Fibroblast of lung (primary cell): ENCODE measurements around the gene METRNL. TPM values are rescaled to one million over a fixed set of nuclear protein-coding genes. Genes with fewer than 3 reads are reported as not detected.

Experiments used
- DNase-seq, 2 donors: peaks; one replicate each; pipeline versions ENCODE4 v3.0.0 to v3.0.0-alpha.2; 2010; ENCODE audit warnings: low read depth in 2 of 2
- H2AFZ ChIP-seq: 2 replicates; pipeline ENCODE4 v1.5.1; 2012; ENCODE audit warnings: low read length, control low read depth, inconsistent platforms
- H3K27ac ChIP-seq: 2 replicates; pipeline ENCODE4 v1.5.1; 2011; ENCODE audit warnings: low read length, control low read depth; ENCODE audit not compliant: insufficient read depth
- H3K27me3 ChIP-seq: 2 replicates; pipeline ENCODE4 v1.5.1; 2011; ENCODE audit warnings: mild to moderate bottlenecking, low read length; ENCODE audit not compliant: control insufficient read depth, insufficient read depth
- H3K36me3 ChIP-seq: 2 replicates; pipeline ENCODE4 v1.5.1; 2011; ENCODE audit warnings: low read length; ENCODE audit not compliant: control insufficient read depth, insufficient read depth
- H3K4me1 ChIP-seq: 2 replicates; pipeline ENCODE4 v1.5.1; 2011; ENCODE audit warnings: low read length; ENCODE audit not compliant: control insufficient read depth, insufficient read depth; ENCODE audit errors: extremely low read depth
- H3K4me2 ChIP-seq: 2 replicates; pipeline ENCODE4 v1.5.1; 2011; ENCODE audit warnings: low read length, control low read depth; ENCODE audit not compliant: insufficient read depth; ENCODE audit errors: extremely low read depth
- H3K4me3 ChIP-seq, 4 experiments: fragments of 200-600 bp in 1 of 4; sonication (generic) in 1 of 4; replicated peaks in 1 of 4; 2 replicates each; pipeline ENCODE4 v1.5.1; 2011 to 2016; ENCODE audit warnings: low read length in 4 of 4, low read depth in 3 of 4, mild to moderate bottlenecking in 3 of 4, control low read depth in 2 of 4, inconsistent platforms in 1 of 4, mixed read lengths in 1 of 4; ENCODE audit not compliant: insufficient read depth in 1 of 4; ENCODE audit errors: control extremely low read depth in 1 of 4
- H3K79me2 ChIP-seq: 2 replicates; pipeline ENCODE4 v1.5.1; 2012; ENCODE audit warnings: mild to moderate bottlenecking, low read length, inconsistent platforms; ENCODE audit not compliant: control insufficient read depth, insufficient read depth
- H3K9ac ChIP-seq: 2 replicates; pipeline ENCODE4 v1.5.1; 2011; ENCODE audit warnings: mild to moderate bottlenecking, low read length, control low read depth; ENCODE audit not compliant: insufficient read depth
- H3K9me3 ChIP-seq: 2 replicates; pipeline ENCODE4 v1.5.1; 2012; ENCODE audit warnings: low read depth, low read length; ENCODE audit not compliant: control insufficient read depth, insufficient read depth
- H4K20me1 ChIP-seq: 2 replicates; pipeline ENCODE4 v1.5.1; 2011; ENCODE audit warnings: low read length; ENCODE audit not compliant: control insufficient read depth, insufficient read depth; ENCODE audit errors: extremely low read depth
- EZH2 ChIP-seq: IDR thresholded peaks from 2 replicates; pipeline ENCODE4 v1.5.1; 2012; ENCODE audit warnings: low read length, control low read depth, mild to moderate bottlenecking; ENCODE audit errors: missing control alignments
- polyA plus RNA-seq, 2 donors: library from polyadenylated mRNA; depleted of rRNA in 1 of 2; stranded (reverse) in 1 of 2; unstranded in 1 of 2; fragments of >200 nt; gene quantifications; 2 replicates each; pipeline ENCODE4 v1.2.1, GENCODE V29; 2011 to 2012; ENCODE audit warnings: missing spikeins in 1 of 2
- total RNA-seq: library from RNA; depleted of rRNA; stranded (reverse); fragments of >200 nt; gene quantifications from 2 replicates; pipeline ENCODE4 v1.2.1, GENCODE V29; 2014
- TF ChIP-seq, protein P1 (sequence below), 2 donors: IDR thresholded peaks in 1 of 2; conservative IDR thresholded peaks in 1 of 2; 1 replicate in 1 of 2; 2 replicates in 1 of 2; pipeline ENCODE4 v1.5.1; 2011 to 2012; ENCODE audit warnings: low read length in 2 of 2, control low read depth in 1 of 2, inconsistent platforms in 1 of 2, low read depth in 1 of 2, mild to moderate bottlenecking in 1 of 2

The METRNL gene
- total and polyA plus RNA-seq, 2 donors (not counting 1 experiment from before 2014, with no cell fraction given): 27.0 to 120 TPM

GRCh38 chr17:83067071-83067717 lies 12.2 kb upstream of the METRNL start:
- H2AFZ ChIP-seq: no peak overlapping the region
- no peak overlapping the region for H3K9ac ChIP-seq
- no peaks in the 10 kb centered on the region for H3K79me2 ChIP-seq
- no peaks in the 10 kb centered on the region for H3K36me3 ChIP-seq
- no peaks in the 10 kb centered on the region for H3K27me3 ChIP-seq
- TF ChIP-seq, protein P1, sequence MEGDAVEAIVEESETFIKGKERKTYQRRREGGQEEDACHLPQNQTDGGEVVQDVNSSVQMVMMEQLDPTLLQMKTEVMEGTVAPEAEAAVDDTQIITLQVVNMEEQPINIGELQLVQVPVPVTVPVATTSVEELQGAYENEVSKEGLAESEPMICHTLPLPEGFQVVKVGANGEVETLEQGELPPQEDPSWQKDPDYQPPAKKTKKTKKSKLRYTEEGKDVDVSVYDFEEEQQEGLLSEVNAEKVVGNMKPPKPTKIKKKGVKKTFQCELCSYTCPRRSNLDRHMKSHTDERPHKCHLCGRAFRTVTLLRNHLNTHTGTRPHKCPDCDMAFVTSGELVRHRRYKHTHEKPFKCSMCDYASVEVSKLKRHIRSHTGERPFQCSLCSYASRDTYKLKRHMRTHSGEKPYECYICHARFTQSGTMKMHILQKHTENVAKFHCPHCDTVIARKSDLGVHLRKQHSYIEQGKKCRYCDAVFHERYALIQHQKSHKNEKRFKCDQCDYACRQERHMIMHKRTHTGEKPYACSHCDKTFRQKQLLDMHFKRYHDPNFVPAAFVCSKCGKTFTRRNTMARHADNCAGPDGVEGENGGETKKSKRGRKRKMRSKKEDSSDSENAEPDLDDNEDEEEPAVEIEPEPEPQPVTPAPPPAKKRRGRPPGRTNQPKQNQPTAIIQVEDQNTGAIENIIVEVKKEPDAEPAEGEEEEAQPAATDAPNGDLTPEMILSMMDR (conservative IDR thresholded peaks at IDR 0.05 in 1 of 2, IDR thresholded peaks at IDR 0.05 in 1 of 2; ENCODE audit: low read depth in 1 of 2, low read length in 2 of 2): no peak
- TF ChIP-seq EZH2: no peak
- no peak for DNase-seq
- H3K4me1 ChIP-seq: no peaks in the 10 kb centered on the region
- no peak overlapping the region for H3K4me3 ChIP-seq
- no peak overlapping the region for H3K27ac ChIP-seq
- H3K9me3 ChIP-seq: no peaks in the 10 kb centered on the region
- no peak overlapping the region for H3K4me2 ChIP-seq
- no peaks in the 10 kb centered on the region for H4K20me1 ChIP-seq

DNA sequence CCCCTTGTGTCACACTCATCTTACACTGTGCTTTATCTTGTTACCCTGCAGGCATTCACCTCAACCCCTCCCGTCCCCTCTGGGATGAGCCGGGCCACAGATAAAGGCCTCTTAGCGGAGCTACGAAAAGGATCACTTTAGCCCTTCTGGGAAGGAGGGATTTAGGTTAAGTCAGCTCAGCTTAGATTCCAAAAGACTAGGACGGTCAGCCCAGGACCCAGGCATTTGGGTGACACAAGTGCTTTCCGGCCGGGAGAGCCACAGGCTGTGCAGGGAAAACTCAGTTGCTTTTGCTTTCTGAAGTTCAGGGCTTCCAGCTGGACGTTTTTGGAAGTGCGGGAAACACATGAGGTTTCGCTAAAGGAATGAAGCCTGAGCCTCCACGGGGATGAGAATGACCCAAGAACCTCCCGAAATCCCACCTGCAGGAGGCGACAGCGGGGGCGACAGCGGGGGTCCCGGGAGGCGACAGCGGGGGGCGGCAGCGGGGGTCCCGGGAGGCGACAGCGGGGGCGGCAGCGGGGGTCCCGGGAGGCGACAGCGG lies 11.6 kb upstream of the METRNL start:
- no peak overlapping the region for H3K27ac ChIP-seq
- no peak overlapping the region for H3K9ac ChIP-seq
- H3K4me1 ChIP-seq: no peaks in the 10 kb centered on the region
- H3K4me3 ChIP-seq: no peak overlapping the region
- no peaks in the 10 kb centered on the region for H3K27me3 ChIP-seq
- H3K9me3 ChIP-seq: no peaks in the 10 kb centered on the region
- no peak overlapping the region for H2AFZ ChIP-seq
- H3K79me2 ChIP-seq: no peaks in the 10 kb centered on the region
- DNase-seq: peak in 1 of 2 donors; percentile 17
- H3K36me3 ChIP-seq: no peaks in the 10 kb centered on the region
- TF ChIP-seq EZH2: no peak
- TF ChIP-seq, protein P1 (conservative IDR thresholded peaks at IDR 0.05 in 1 of 2, IDR thresholded peaks at IDR 0.05 in 1 of 2; ENCODE audit: low read depth in 1 of 2, low read length in 2 of 2): peak in 1 of 2 donors; percentile 19
- no peaks in the 10 kb centered on the region for H4K20me1 ChIP-seq
- no peak overlapping the region for H3K4me2 ChIP-seq

DNA sequence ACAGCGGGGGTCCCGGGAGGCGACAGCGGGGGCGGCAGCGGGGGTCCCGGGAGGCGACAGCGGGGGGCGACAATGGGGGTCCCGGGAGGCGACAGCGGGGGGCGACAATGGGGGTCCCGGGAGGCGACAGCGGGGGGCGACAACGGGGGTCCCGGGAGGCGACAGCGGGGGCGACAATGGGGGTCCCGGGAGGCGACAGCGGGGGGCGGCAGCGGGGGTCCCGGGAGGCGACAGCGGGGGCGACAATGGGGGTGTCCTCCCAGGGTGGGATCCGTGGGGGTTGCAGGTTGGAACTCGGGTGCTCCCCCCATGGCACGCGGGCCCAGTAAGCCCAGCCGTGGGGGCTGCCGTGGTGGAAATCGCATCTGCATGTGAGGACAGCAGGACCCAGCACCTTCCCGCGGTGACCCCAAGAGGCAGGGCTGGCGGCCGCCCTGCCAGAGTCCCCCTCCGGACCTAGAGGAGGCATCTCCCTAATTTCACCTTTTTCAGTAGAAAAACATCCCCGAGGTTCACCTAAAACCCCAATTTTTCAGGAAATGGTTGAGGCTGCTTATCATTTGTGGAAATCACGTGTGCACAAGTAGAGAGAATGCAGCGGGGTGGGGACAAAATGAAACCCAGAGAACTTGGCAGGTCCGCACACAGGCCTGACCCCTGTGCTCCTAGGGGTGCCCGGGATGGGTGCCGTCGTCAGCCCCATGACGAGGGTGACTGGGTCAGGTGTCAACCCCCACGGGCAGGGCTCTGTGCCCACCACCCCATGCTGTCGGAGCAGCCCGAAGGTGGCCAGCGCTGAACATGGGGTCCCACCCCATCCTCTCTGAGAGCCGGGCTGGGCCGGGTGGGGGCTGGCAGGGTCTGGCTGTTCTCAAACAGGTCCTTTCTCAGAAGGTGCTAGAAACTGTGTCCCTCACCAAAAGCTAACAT lies 10.5 kb upstream of the METRNL start:
- no peak for TF ChIP-seq EZH2
- TF ChIP-seq, protein P1 (conservative IDR thresholded peaks at IDR 0.05 in 1 of 2, IDR thresholded peaks at IDR 0.05 in 1 of 2; ENCODE audit: low read depth in 1 of 2, low read length in 2 of 2): no peak
- no peaks in the 10 kb centered on the region for H3K27me3 ChIP-seq
- H3K36me3 ChIP-seq: no peaks in the 10 kb centered on the region
- no peak overlapping the region for H3K4me2 ChIP-seq
- no peak for DNase-seq
- no peaks in the 10 kb centered on the region for H4K20me1 ChIP-seq
- no peaks in the 10 kb centered on the region for H3K9me3 ChIP-seq
- no peak overlapping the region for H2AFZ ChIP-seq
- H3K79me2 ChIP-seq: no peaks in the 10 kb centered on the region
- no peak overlapping the region for H3K9ac ChIP-seq
- no peak overlapping the region for H3K4me3 ChIP-seq
- H3K27ac ChIP-seq: no peak overlapping the region
- no peaks in the 10 kb centered on the region for H3K4me1 ChIP-seq
